Glomerular visceral epithelial cell (primary cell): ENCODE results near the gene CRMP1.
A peak's percentile ranks its signal among the peaks of the same experiment; 100 is the strongest.
"Not testable (repeated sequence)": the region's sequence is repeated elsewhere in the genome, so short reads cannot be mapped to it uniquely, and the experiment has no call there.

ENCODE experiments used
- DNase-seq: peaks from one replicate; pipeline ENCODE4 v3.0.0-alpha.2; 2016; ENCODE audit errors: extremely low spot score

The CRMP1 gene

DNA sequence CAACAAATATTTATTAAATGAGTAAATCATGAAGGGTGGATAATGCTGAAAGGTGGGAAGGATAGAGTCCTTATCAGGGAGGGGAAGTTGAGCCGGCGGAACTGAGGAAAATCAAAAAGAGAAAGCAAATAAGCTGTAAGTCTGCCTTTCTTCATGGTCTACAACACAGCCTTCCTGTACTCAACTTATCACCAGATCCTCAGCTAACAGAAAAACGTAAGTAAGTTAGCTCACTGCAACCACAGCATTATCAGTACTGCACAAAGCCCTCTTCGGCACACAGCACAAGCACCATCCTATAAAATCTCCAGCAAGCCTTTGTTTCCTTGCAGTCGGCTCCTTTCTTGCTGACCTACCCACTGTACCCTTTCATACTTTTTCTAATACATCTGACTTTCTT is 70.3 kb downstream of the CRMP1 start:
- no peak for DNase-seq

DNA sequence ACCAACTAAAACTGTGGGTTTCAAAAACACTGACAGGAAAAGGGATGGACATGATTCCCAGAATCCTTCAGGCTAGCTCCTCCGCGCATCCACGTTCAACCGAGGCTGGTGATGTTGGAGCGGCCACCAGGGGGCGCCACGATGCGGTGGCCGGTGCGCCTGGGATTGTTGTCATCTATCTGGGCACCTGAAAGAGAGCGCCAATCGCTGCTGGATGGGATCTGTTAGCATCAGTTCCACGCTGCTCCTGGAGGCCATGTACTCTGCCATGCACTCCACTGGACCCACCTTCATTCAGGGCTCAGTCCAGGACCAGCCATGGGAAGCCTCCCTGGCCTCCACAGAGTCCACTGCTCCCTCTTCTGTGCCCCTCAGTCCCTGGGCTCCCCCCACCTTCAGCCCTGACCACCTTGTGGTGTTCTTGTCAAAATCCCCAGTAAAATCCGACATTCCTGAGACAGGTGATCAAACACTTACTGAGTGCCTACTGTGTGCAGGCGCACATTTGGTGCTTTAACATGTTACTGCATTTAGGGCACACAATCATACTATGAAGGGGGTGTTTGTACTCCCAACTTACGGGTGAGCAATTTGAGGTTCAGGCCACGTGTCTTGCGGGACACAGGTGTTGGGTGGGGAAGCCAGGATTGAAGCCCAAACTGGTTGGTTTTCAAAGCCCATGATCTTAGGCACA is 71.1 kb downstream of the CRMP1 start:
- no peak for DNase-seq

DNA sequence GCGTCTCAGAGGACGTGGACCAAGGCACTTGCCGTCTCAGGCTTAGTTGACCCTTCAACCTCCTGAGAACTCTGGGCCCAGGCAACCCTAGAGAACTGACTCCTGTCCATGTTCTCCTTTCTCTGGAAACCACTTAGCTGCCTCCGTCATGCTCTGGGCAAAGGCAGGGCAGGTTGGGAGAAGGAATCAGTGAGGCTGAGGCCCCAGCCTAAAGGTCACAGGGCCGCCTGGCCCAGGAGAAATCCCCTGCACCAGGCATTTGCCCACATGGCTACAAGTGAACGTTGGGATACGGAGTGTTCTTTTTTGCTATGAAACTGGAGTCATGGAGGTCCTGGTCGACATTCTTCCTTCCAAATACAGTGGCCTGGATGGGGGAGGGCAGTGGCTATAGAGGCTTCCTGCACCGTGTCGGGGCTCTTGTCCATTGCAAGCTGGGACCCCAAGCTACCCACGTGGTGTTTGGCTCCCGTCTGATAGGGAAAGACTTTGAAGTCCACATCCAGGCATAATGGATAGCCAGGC is 76.0 kb downstream of the CRMP1 start:
- no peak for DNase-seq

DNA sequence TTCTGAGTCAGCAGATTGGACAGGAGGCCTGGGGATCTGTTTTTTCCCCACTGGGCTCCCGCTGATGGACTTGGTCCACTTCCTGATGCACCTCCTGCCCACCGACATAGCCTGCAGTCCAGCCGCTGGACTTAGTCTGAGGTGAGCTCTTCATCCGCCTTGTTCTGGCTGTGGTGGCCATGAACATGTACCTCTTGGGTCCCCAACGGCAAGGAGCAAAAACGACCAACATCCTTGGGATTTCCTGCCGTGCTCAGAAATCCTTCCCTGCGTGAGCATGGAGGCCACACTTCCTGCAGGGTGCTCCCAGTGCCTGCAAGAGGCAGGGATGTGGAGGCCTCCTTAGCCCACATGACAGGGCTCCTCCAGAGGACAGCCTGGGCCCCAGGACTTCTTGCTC is 76.8 kb downstream of the CRMP1 start:
- DNase-seq, result no peak

DNA sequence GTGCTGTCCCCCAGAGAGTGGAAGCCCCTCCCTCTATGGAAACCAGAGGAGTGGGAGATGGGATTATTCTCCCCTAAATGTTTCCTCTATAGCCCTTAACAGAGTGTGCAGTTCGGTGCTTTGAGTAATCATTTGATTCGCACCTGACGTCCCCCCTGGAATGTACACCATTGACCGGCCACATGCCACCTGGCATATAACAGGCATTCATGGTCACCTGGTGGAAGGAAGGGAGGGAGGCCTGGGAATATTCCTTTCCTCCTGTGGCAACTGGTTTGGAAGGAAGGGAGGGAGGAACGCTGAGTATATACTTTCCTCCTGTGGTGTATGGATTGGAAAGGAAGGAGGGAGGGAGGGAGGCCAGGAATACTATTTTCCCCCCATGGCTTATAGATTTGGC is 77.2 kb downstream of the CRMP1 start:
- no peak for DNase-seq

DNA sequence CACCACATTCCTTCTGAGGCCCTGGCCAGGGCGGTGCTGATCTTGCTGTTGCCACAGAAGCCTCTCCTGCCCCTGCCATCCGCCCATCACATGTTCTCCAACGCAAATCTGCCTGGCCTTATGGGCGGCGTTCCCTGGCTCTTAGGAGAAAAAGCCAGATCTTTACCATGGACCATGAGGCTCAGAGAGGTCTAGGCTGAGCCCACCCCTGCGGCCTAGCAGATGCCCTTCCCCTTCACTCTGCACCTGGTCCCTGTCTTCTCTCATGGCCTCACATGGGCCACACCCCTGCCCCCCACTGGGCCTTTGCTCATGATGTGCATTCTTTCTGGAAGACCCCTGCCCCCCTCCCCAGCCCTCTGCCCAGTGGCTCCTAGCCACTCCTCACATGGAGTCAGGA is 78.5 kb downstream of the CRMP1 start:
- no peak for DNase-seq

DNA sequence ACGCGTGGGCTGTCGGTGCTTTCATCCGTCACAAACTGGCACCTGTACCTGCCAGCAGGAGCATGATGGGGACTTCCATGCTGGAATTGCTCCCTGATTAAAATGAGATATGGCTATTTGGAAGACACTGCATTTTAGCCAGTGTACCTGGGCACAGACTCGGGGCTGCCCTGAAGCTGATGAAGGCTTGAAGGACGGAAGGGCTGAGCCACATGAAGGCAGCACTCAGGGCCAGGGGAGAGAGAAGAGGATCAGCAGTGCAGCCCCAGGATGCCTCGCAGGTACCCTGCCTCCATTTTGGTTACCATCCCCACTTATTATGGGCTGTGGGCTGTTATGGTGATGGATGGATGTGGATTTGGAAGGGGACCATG is 79.0 kb downstream of the CRMP1 start:
- no peak for DNase-seq

DNA sequence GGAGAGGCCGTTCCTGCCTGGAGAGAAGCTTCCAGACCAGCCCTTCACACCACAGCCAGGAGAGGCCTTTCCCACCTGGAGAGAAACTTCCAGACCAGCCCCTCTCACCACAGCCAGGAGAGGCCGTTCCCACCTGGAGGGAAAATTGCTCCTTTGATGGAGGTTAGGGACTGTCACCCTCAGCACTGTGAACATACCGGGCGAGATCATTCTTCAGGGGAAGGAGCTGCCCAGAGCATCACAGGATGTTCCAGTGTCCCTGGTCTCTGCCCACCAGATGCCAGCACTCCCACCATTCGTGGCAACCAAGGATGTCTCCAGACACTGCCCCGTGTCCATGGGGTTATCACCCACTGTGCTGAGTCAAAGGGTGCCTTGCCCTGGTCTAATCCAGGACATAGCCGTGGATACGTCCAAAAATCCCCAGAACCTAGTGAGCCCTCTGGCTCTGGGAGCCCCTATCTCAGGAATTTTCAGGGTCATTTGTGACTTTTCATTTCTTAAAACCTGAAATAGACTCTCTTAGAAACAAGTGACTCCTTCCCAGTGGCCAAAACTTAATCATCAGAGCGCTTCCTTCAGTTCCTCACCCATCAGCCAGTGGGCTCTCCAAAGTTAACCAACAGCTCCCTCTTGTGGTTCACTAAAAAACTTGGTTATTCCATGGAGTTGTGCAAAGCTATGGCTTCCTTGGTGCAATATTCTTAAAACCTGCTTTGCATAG is 80.2 kb downstream of the CRMP1 start:
- peak; percentile 66 for DNase-seq

DNA sequence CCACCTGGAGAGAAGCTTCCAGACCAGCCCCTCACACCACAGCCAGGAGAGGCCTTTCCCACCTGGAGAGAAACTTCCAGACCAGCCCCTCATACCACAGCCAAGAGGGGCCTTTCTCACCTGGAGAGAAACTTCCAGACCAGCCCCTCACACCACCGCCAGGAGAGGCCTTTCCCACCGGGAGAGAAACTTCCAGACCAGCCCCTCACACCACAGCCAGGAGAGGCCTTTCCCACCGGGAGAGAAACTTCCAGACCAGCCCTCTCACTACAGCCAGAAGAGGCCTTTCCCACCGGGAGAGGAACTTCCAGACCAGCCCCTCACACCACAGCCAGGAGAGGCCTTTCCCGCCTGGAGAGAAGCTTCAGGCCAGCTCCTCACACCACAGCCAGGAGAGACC is 80.8 kb downstream of the CRMP1 start:
- not testable (repeated sequence) for DNase-seq

DNA sequence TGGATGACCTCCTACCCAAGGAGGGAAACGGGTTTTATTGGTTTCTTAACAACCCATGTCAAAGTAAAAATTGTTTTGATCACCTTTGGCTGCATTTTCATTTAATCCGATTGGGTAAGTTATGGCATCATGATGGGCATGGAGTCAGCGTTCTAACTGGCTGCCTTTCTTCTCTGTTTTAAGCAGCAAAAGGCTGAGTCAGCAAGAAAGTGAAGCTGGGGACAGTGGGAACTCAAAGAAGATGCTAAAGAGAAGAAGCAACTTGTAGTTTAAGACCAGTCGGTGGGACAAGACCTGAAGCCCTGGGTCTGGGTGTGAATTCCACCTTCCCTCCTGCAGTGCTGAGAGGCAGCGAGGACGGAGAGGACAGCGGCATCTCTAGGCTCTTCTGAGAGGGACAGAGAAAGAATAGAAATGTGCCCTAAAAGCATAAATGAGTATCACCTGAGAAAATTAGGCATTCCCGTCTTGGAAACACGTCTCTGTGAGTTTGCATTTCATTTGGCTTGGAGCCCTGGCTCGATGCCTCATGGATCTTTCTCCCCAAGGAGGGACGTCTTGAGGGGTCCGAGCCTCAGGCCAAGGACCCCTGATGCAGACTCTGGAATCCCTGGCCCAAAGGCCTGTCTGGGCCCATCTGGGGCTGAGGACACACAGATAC is 82.0 kb downstream of the CRMP1 start:
- no peak for DNase-seq

DNA sequence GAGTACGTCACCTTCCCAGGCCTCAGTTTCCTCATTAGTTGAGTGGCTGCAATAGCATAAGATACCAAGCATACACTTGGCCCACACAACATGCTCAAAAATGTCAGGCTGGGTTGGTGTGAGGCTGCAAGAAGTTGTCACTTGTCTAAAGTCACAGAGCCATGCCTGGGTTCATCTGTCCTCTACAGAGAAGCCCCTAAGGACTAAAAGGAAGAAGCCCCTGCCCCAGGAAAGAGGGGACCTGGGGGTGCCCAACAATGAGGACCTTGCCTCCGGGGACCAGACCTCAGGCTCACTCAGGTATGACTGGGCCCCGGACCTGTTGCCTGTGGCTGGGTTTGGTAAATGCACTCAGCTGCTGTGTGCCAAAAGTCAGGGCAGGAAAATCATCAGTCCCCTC is 82.7 kb downstream of the CRMP1 start:
- no peak for DNase-seq

DNA sequence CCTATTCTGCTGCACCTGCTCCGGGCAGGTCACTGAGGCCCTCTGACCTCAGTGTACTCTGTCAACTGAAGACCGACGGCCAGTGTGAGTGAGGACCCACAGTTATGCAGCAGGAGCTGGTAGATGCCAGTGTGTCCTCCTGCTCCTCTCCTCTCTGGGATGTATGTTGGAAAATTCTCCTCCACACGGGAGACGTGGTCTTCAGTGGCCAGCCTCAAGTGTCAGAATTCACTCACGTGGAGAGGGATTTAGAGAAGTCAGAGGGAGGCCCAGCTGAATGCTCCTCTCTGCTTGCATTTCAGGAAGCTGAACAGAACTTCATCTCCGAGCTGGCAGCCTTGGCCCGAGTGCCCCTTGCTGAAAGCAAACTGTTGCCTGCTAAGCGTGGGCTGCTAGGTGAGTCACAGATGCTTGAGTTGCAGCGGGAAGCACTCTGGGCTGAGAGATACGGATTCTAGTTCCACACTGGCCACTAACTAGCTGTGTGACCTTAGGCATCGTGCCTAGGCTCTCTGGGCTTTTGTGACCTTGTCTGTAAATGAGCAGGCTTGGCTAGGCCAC is 83.6 kb downstream of the CRMP1 start:
- no peak for DNase-seq

DNA sequence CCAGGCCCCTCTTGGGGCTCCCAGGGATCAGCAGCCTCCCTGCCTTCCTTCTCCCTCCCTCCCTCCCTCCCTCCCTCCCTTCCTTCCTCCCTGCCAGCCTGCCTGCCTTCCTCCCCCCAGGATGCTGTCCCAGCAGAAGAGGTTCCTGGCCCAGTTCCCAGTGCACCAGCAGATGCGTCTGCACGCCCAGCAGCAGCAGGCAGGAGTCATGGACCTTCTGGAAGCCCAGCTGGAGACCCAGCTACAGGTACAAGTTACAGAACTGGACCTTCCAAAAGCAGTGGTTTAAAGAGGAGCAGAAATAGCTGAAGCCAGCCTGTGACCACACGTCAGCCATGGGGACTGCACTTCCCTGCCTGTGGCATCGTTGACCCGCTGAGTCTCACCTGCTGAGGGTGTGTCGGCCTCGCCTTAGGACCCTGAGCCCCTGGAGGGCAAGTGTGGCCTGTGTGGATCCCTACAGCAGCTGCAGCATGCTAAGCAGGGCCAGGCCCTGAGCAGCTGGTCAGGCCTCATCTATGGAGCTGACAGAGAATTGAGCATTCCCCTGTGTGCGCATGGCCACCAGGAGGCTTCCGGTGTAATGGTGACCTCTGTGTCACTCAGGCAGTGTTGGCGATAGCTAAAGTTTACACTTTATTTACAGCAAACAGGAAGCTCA is 84.7 kb downstream of the CRMP1 start:
- DNase-seq, result peak; percentile 39

DNA sequence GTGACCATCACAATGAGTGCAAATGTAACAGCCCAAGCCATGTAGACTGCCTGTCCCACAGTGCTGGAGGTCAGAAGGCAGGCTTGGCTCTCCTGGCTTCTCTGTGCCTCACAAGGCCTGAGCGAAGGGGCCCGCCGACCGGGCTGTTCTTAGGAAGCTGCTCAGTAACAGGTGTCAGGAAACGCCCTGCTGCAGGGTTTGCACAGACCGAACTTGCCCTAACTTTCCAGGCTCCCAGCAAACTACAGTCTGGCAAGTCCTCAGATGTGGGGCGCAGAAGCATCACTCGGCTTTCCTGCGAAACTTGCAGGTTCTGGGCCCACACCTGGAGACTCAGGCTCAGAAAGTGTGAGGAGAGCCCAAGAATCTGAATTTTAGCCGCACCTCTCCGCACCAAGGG is 87.6 kb downstream of the CRMP1 start:
- no peak for DNase-seq

DNA sequence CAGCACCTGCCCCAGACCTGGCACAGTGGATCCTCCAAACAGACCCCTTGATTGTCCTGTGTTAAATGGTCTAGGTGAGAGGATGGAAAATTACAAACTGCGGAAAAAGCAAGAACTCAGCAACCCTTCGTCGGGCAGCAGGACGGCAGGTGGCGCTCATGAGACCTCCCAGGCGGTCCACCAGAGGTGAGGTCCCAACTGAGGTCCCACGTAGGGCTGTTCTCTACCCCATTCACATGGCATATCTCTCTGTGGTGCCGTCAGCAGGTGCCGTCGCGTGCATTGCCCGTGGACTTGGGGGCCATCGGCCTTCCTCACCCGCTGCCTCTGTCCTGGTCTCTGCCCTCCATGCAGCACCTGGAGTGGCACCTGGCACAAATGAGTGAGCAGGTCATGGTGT is 88.2 kb downstream of the CRMP1 start:
- no peak for DNase-seq

DNA sequence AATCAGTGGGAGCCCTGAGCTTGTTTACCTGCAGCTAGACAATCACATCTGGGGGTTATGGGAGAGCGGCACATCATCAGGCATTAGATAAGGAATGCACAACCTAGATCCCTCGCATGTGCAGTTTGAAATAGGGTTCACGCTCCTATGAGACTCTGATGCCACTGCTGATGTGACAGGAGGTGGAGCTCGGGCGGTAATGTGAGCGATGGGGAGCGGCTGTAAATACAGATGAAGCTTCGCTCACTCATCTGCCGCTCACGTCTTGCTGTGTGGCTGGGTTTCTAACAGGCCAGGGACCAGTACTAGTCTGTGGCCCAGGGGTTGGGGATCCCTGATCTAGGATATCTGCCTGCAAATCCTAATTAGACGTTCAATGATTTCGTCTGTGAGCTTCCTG is 90.3 kb downstream of the CRMP1 start:
- DNase-seq, result no peak

DNA sequence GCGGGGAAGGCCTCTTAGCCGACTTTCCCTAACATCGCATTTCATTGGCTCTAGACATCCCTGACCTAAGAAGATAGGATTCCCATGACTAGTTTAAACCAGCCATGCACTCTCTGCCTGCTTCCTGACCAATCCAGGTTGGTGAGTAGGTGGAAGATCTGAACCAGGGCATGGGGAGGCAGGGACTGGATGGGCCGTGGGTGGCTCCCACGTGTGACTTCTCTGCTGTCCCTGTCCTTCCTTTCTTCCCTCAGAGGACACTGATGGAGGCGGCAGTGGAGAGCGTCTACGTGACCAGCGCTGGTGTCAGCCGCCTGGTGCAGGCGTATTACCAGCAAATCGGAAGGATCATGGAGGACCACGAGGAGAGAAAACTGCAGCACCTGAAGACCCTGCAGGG is 91.2 kb downstream of the CRMP1 start:
- DNase-seq, result no peak

DNA sequence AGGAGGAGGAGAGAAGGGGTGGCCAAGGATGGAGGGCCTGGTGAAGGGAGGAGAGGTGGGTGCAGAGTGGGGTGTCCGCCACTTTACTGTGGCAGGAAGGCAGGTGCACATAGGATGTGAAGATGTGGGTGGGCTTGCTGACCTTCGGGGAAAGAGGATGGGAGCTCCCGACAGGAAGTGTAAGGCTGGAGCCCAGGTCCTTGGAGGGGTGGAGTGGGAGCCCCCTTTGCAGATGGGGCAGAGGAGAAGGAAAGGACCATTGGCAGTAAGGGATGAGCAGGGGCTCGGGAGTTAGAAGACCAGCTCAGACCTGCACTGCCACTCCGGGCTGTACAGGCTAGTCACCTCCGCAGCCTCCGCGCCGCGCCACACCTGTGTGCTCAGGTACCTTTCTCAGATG is 92.4 kb downstream of the CRMP1 start:
- DNase-seq, result no peak

DNA sequence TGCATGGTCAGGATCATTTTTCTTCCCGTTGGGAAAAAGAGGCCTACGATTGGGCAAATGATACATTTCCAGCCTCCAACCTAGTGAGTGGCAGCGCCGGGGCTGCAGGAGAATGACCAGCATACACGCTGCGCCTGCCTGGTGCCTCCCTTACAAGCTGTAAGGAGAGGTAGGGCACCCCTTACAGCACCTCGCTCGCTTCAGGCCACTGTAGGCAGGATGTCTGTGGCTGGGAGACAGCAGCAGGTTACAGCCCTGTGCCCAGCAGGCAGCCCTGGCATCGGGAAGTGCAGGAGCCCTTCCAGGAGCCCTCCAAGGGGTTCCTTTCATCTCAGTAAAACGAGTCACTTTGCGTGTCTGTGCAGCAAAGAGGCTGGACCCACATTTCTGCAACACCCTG is 93.5 kb downstream of the CRMP1 start:
- DNase-seq, result no peak

DNA sequence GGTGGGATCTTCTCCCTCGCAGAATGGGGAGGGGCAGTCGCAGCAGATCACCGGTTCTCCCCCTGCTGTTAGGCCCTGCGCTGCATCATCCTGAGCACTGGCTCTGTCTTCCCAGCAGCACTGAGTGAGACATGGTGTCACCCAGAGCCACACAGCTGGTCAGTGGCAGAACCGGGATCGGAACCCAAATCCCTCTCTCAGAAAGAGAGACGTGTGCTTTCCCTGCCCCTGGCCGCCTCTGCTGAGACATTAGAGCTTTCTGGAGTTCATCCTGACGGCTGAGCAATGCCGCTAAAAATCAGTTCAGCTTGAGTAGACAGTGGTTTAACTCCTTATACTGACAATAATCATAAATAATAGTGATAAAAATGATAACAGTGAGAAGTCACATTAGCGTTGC is 93.9 kb downstream of the CRMP1 start:
- DNase-seq, result no peak

DNA sequence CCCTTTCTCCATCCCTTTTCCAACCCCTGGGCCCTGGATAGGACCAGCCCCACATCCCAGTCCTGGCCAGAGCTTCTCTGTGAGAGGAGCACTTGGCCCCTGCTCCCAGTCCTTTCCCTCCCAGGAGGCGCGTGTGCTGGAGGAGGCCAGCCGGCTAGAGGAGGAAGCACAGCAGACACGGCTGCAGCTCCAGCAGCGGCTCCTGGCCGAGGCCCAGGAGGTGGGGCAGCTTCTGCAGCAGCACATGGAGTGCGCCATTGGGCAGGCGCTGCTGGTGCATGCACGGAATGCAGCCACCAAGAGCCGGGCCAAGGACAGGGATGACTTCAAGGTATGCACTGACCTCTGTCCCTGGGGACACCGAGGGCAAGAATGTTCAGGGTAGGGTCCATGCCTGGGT is 94.4 kb downstream of the CRMP1 start:
- no peak for DNase-seq

DNA sequence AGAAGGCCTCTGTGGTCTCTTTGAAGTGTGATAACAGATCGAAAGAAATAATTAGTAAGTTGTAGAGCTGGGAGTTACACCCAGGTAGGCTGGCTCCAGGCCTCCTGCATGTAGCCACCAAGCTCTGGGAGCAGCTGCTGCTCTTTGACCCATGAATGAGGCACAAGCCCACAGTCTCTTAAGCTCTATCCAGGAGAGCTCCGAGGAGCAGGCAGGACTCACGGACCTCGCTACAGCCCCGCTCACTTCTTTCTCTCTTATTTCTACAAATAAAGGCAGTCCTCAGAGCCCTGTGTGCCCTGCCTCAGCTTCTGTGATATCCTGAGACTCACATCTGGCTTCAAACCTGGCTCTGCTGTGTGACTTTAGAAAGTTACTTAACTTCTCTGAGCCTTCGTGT is 95.0 kb downstream of the CRMP1 start:
- no peak for DNase-seq
